Measurements from ENCODE around the gene SRGAP1. TPM values are rescaled to one million over a fixed set of nuclear protein-coding genes. Genes with fewer than 3 reads are reported as not detected.

SRGAP1 gene
- total and polyA plus RNA-seq, 7 donors = 0.23 to 5.1 (median 1.5) TPM

DNA sequence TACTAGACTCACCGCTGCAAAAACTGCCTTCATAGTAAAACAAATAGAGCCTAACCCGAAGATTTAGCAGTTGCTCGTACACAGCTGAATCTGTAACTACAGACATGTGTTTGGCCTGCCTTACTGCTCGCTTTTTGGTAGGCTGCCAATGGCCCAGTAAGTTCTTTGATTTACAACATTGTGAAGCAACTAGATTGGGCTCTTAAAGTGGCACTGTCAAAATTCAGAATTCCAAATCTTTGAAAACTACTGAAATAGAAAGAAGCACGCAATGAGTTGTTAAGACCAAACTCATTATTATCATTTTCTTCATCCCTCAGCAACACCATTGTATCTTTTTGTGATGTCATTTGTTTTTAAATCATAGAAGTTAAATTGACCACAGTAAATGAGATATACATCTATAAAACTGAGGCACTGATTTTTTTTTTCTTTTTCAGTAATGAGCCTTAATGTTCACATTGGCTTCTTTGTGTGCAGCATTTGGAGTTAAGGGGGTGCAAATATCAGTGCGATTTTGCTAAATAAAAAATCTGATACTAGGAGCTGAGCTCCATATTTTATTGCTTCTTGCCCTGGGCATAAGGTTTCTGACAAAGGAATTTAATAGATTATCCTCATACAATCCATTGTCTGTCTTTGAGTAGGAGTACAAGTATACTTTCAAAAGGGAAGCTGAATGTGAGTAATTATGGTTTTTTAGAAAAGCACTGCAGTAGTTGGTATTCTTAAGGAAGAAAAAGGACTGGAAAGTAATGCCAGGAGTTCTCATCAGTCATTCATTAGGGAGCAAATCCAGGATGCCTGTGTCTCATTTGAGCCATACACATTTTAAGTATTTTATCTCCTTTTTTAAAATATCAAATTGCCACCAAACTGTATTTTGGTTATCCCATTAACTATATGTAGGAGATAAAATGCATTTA is 239.0 kb downstream of the SRGAP1 start:
- Histone ChIP-seq H3K27me3 (ENCODE audit: insufficient read depth in 3 of 3, low read length in 2 of 3) (no peaks in the 10 kb centered on the region), H3K4me3 (no peak overlapping the region), H3K27ac (peak overlapping the region; percentile 74), H3K9me3 (no peaks in the 10 kb centered on the region), H3K4me1 (peaks cover 19% of the 10 kb centered on the region), H3K36me3 (ENCODE audit: insufficient read depth in 1 of 2, low read depth in 1 of 2) (no peaks in the 10 kb centered on the region)
- intact Hi-C loops (cut with DNase I) = no loop called here
- DNase-seq (peak; percentile 74 to 81), ATAC-seq (peak; percentile 87 to 98 (median 94))
- TF ChIP-seq, protein P1, sequence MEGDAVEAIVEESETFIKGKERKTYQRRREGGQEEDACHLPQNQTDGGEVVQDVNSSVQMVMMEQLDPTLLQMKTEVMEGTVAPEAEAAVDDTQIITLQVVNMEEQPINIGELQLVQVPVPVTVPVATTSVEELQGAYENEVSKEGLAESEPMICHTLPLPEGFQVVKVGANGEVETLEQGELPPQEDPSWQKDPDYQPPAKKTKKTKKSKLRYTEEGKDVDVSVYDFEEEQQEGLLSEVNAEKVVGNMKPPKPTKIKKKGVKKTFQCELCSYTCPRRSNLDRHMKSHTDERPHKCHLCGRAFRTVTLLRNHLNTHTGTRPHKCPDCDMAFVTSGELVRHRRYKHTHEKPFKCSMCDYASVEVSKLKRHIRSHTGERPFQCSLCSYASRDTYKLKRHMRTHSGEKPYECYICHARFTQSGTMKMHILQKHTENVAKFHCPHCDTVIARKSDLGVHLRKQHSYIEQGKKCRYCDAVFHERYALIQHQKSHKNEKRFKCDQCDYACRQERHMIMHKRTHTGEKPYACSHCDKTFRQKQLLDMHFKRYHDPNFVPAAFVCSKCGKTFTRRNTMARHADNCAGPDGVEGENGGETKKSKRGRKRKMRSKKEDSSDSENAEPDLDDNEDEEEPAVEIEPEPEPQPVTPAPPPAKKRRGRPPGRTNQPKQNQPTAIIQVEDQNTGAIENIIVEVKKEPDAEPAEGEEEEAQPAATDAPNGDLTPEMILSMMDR (IDR thresholded peaks at IDR 0.05) = no peak
- WGBS, 3 donors = 17 to 33% (median 21%) methylated on average over 6 of the region's 6 CpGs

DNA sequence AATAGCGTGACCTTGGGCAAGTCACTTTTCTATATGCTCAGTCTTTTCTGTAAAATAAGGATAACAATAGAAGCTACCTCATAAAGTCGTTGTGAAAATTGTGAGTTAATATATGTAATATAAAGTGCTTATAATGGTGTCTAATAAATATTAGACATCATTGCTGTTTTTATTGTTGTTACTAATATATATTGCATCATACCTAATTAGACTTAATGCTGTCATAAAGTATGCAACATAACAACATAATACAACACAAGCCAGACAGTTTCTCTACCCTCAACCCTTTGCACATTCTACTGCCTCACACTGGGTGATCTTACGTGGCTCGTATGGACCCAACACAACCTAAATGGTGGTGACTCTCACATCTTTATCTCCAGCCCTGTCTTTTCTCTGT is 240.7 kb downstream of the SRGAP1 start:
- 96 to 98% (median 96%) methylated on average over 4 of the region's 4 CpGs for WGBS, 3 donors
- no peaks in the 10 kb centered on the region for H3K9me3 ChIP-seq
- no peaks in the 10 kb centered on the region for H3K36me3 ChIP-seq (ENCODE audit: insufficient read depth in 1 of 2, low read depth in 1 of 2)
- intact Hi-C loops (cut with DNase I) = loop anchor here in 1 of 2 donors (5.0 kb wide), 1 partner anchor 243 kb away; the partner anchor contains the start of gene SRGAP1
- TF ChIP-seq, protein P1 (IDR thresholded peaks at IDR 0.05) = no peak
- no peak overlapping the region for H3K4me3 ChIP-seq
- H3K27ac ChIP-seq = no peak overlapping the region
- ATAC-seq (no peak), DNase-seq (no peak)
- peaks cover 34% of the 10 kb centered on the region for H3K4me1 ChIP-seq
- H3K27me3 ChIP-seq (ENCODE audit: insufficient read depth in 3 of 3, low read length in 2 of 3) = no peaks in the 10 kb centered on the region

DNA sequence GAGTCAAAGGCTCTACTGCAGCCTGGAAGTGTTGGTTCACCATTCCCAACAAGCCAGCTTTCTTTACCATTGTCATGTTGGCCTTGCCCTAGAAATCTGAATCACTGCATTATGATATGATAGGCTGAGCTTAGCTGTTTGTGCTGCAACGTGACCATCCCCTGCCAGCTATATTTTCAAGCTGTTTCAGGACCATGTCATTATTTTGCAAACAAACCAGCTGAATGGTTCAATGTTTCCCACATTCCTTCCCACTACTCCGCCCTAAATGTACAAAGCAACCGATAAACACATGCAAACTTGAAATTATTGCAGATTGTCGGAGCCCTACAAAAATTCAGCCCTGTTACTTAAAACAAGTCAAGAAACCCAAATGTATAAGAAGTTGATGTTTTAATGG is 241.5 kb downstream of the SRGAP1 start:
- no peak for DNase-seq
- Histone ChIP-seq H3K27ac (no peak overlapping the region), H3K4me1 (peaks cover 40% of the 10 kb centered on the region), H3K36me3 (ENCODE audit: insufficient read depth in 1 of 2, low read depth in 1 of 2) (no peaks in the 10 kb centered on the region), H3K4me3 (no peak overlapping the region), H3K9me3 (no peaks in the 10 kb centered on the region), H3K27me3 (ENCODE audit: insufficient read depth in 3 of 3, low read length in 2 of 3) (no peaks in the 10 kb centered on the region)
- intact Hi-C loops (cut with DNase I) = loop anchor here in 1 of 2 donors (5.0 kb wide), 1 partner anchor 244 kb away; the partner anchor contains the start of gene SRGAP1
- WGBS, 3 donors = 82 to 86% (median 84%) methylated on average over 4 of the region's 4 CpGs
- no peak for ATAC-seq
- TF ChIP-seq, protein P1 (IDR thresholded peaks at IDR 0.05) = no peak

DNA sequence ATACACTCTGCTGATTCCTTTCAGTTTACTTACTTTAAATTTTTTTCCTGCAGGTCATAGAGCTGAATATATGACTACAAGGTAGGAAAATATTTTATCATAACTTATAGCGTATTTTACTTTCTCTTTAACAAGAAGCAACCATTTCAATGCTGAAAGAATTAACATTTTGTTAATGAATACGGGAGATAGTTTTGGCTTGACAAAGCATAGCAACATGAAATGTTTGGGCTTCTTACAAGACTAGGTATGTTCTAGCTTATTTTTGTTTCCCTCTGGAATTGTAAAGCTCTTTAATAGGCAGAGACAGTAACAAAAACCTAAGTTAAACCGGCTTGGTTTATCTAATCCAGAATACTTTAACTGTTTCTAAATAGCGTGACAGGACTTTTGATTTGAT is 242.4 kb downstream of the SRGAP1 start:
- no peak overlapping the region for H3K27ac ChIP-seq
- no peaks in the 10 kb centered on the region for H3K9me3 ChIP-seq
- H3K36me3 ChIP-seq (ENCODE audit: insufficient read depth in 1 of 2, low read depth in 1 of 2) = no peaks in the 10 kb centered on the region
- peaks cover 40% of the 10 kb centered on the region for H3K4me1 ChIP-seq
- DNase-seq = no peak
- H3K27me3 ChIP-seq (ENCODE audit: insufficient read depth in 3 of 3, low read length in 2 of 3) = no peaks in the 10 kb centered on the region
- intact Hi-C loops (cut with DNase I) = loop anchor here in 1 of 2 donors (5.0 kb wide), 1 partner anchor 245 kb away; the partner anchor contains the start of gene SRGAP1
- TF ChIP-seq, protein P1 (IDR thresholded peaks at IDR 0.05) = no peak
- 71 to 77% (median 73%) methylated on average over 4 of the region's 4 CpGs for WGBS, 3 donors
- no peak for ATAC-seq
- no peak overlapping the region for H3K4me3 ChIP-seq
